Measurements from ENCODE around the gene FYN. TPM values are rescaled to one million over a fixed set of nuclear protein-coding genes. Genes with fewer than 3 reads are reported as not detected.

FYN gene
- total RNA-seq, 1 experiment from 2014 or later, result 18.5 TPM

GRCh38 chr6:111667931-111668330 is 205.3 kb downstream of the FYN start:
- Histone ChIP-seq H3K4me2 (ENCODE audit: low read length) (no peak overlapping the region), H3K9me3 (ENCODE audit: control insufficient read depth in 1 of 2, insufficient read depth in 1 of 2, low read depth in 1 of 2, low read length in 2 of 2) (no peaks in the 10 kb centered on the region), H3K4me3 (replicated peaks in 1 of 2; ENCODE audit: low read depth in 1 of 2, low read length in 2 of 2) (no peak overlapping the region), H2AFZ (ENCODE audit: low read depth, low read length, poor library complexity, severe bottlenecking) (no peak overlapping the region), H3K79me2 (ENCODE audit: insufficient read depth, low read length) (no peaks in the 10 kb centered on the region), H3K27me3 (ENCODE audit: insufficient read depth, low read length) (no peaks in the 10 kb centered on the region), H3K36me3 (ENCODE audit: control insufficient read depth in 1 of 2, insufficient read depth in 2 of 2, low read length in 2 of 2) (no peaks in the 10 kb centered on the region), H3K27ac (ENCODE audit: low read depth, low read length) (no peak overlapping the region), H3K9me2 (ENCODE audit: insufficient read depth) (no peaks in the 10 kb centered on the region), H3K9ac (ENCODE audit: low read length) (no peak overlapping the region), H4K20me1 (ENCODE audit: insufficient read depth) (no peaks in the 10 kb centered on the region), H3K4me1 (ENCODE audit: control insufficient read depth in 1 of 2, insufficient read depth in 2 of 2, low read length in 2 of 2) (no peaks in the 10 kb centered on the region)
- intact Hi-C loops (cut with micrococcal nuclease), result no loop called here
- ATAC-seq (no peak), DNase-seq (ENCODE audit: low read depth, low spot score) (no peak)
- RAD21 ChIA-PET (ENCODE audit: low non-redundant PET in 1 of 2, low total read pairs in 2 of 2, uncharacterized antibody in 2 of 2, unreplicated experiment in 2 of 2), result no interaction called here
- POLR2A ChIA-PET, result no interaction called here
- TF ChIP-seq POLR2AphosphoS5 (IDR thresholded peaks at IDR 0.05; ENCODE audit: low read depth, low read length), result no peak
- TF ChIP-seq EGR1 (IDR thresholded peaks at IDR 0.05; ENCODE audit: low read depth), result no peak
- no peak for TF ChIP-seq ATF3 (IDR thresholded peaks at IDR 0.05)
- no peak for TF ChIP-seq CEBPB (IDR thresholded peaks at IDR 0.05; ENCODE audit: low read depth)
- TF ChIP-seq ZFX (IDR thresholded peaks at IDR 0.05), result no peak
- TF ChIP-seq, protein P1, sequence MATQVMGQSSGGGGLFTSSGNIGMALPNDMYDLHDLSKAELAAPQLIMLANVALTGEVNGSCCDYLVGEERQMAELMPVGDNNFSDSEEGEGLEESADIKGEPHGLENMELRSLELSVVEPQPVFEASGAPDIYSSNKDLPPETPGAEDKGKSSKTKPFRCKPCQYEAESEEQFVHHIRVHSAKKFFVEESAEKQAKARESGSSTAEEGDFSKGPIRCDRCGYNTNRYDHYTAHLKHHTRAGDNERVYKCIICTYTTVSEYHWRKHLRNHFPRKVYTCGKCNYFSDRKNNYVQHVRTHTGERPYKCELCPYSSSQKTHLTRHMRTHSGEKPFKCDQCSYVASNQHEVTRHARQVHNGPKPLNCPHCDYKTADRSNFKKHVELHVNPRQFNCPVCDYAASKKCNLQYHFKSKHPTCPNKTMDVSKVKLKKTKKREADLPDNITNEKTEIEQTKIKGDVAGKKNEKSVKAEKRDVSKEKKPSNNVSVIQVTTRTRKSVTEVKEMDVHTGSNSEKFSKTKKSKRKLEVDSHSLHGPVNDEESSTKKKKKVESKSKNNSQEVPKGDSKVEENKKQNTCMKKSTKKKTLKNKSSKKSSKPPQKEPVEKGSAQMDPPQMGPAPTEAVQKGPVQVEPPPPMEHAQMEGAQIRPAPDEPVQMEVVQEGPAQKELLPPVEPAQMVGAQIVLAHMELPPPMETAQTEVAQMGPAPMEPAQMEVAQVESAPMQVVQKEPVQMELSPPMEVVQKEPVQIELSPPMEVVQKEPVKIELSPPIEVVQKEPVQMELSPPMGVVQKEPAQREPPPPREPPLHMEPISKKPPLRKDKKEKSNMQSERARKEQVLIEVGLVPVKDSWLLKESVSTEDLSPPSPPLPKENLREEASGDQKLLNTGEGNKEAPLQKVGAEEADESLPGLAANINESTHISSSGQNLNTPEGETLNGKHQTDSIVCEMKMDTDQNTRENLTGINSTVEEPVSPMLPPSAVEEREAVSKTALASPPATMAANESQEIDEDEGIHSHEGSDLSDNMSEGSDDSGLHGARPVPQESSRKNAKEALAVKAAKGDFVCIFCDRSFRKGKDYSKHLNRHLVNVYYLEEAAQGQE (IDR thresholded peaks at IDR 0.05; ENCODE audit: low read depth), result no peak
- TF ChIP-seq ZNF274 (IDR thresholded peaks at IDR 0.05; ENCODE audit: low read depth, low read length), result no peak
- no peak for TF ChIP-seq YY1 (IDR thresholded peaks at IDR 0.05; ENCODE audit: extremely low read depth, insufficient replicate concordance, low read depth, low read length)
- TF ChIP-seq EZH2phosphoT487 (IDR thresholded peaks at IDR 0.05; ENCODE audit: borderline replicate concordance), result no peak
- no peak for TF ChIP-seq JUND (IDR thresholded peaks at IDR 0.05)
- TF ChIP-seq, protein P2, sequence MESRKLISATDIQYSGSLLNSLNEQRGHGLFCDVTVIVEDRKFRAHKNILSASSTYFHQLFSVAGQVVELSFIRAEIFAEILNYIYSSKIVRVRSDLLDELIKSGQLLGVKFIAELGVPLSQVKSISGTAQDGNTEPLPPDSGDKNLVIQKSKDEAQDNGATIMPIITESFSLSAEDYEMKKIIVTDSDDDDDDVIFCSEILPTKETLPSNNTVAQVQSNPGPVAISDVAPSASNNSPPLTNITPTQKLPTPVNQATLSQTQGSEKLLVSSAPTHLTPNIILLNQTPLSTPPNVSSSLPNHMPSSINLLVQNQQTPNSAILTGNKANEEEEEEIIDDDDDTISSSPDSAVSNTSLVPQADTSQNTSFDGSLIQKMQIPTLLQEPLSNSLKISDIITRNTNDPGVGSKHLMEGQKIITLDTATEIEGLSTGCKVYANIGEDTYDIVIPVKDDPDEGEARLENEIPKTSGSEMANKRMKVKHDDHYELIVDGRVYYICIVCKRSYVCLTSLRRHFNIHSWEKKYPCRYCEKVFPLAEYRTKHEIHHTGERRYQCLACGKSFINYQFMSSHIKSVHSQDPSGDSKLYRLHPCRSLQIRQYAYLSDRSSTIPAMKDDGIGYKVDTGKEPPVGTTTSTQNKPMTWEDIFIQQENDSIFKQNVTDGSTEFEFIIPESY (IDR thresholded peaks at IDR 0.05; ENCODE audit: extremely low read depth, insufficient replicate concordance, low read length), result no peak
- TF ChIP-seq SRF (IDR thresholded peaks at IDR 0.05; ENCODE audit: low read depth), result no peak
- no peak for TF ChIP-seq TCF7L2 (IDR thresholded peaks at IDR 0.05; ENCODE audit: borderline replicate concordance, extremely low read depth, insufficient read depth, insufficient read length)
- TF ChIP-seq POLR2A (IDR thresholded peaks at IDR 0.05; ENCODE audit: borderline replicate concordance, extremely low read depth, insufficient read depth, insufficient read length), result no peak
- TF ChIP-seq RAD21 (IDR thresholded peaks at IDR 0.05; ENCODE audit: low read depth), result no peak
- no peak for TF ChIP-seq SIN3A (IDR thresholded peaks at IDR 0.05; ENCODE audit: low read depth)
- TF ChIP-seq CBX3 (IDR thresholded peaks at IDR 0.05; ENCODE audit: low read depth), result no peak
- TF ChIP-seq, protein P3, sequence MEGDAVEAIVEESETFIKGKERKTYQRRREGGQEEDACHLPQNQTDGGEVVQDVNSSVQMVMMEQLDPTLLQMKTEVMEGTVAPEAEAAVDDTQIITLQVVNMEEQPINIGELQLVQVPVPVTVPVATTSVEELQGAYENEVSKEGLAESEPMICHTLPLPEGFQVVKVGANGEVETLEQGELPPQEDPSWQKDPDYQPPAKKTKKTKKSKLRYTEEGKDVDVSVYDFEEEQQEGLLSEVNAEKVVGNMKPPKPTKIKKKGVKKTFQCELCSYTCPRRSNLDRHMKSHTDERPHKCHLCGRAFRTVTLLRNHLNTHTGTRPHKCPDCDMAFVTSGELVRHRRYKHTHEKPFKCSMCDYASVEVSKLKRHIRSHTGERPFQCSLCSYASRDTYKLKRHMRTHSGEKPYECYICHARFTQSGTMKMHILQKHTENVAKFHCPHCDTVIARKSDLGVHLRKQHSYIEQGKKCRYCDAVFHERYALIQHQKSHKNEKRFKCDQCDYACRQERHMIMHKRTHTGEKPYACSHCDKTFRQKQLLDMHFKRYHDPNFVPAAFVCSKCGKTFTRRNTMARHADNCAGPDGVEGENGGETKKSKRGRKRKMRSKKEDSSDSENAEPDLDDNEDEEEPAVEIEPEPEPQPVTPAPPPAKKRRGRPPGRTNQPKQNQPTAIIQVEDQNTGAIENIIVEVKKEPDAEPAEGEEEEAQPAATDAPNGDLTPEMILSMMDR (IDR thresholded peaks at IDR 0.05 in 2 of 3, conservative IDR thresholded peaks at IDR 0.05 in 1 of 3; ENCODE audit: borderline replicate concordance in 1 of 3, insufficient read depth in 1 of 3, low read depth in 2 of 3, low read length in 2 of 3), result no peak
- CTCF ChIA-PET, result no interaction called here
- no TSS peak for BruUV-seq (replicated peaks)
